ENCODE results near the gene ATP8A2. TPM values are rescaled to one million over a fixed set of nuclear protein-coding genes. Genes with fewer than 3 reads are reported as not detected.

Gene ATP8A2
- total and polyA plus RNA-seq, 2 of the 4 experiments (the other 2 are of a cell fraction): 0.02 to 0.18 TPM

- ATAC-seq (ENCODE audit: low read depth) (no peak), DNase-seq (no peak)
- no peak overlapping the region for H2AK9ac ChIP-seq (replicated peaks; ENCODE audit: low read depth, low read length, poor library complexity)
- no peak overlapping the region for H3K4me2 ChIP-seq (ENCODE audit: low read depth, low read length)
- no CpG with 5 or more reads among the region's 2 CpGs for WGBS, 2 experiments (ENCODE audit: extremely low coverage in 2 of 2, insufficient read length in 1 of 2)
- no peaks in the 10 kb centered on the region; the same call in 1 of the 2 replicates for H3K9me3 ChIP-seq (ENCODE audit: control insufficient read depth, insufficient read depth, low read length)
- H3K18ac ChIP-seq (ENCODE audit: low read depth, low read length): no peak overlapping the region
- no peak overlapping the region for H3K9ac ChIP-seq (ENCODE audit: low read depth, low read length)
- H3K79me1 ChIP-seq (ENCODE audit: low read depth in 1 of 2, low read length in 2 of 2): no peaks in the 10 kb centered on the region
- dilution Hi-C loops (cut with HindIII; ENCODE audit: low sequenced_read_pairs, unreplicated experiment) (no loop called here), intact Hi-C loops (cut with micrococcal nuclease) (no loop called here), in situ Hi-C loops (cut with MboI; ENCODE audit: low sequenced_read_pairs) (no loop called here)
- no peak overlapping the region for H4K8ac ChIP-seq (ENCODE audit: low read depth in 2 of 2, low read length in 2 of 2)
- no peak overlapping the region for H2AFZ ChIP-seq (replicated peaks; ENCODE audit: low read length, poor library complexity)
- H4K91ac ChIP-seq (ENCODE audit: insufficient read depth, low read depth, low read length): no peak overlapping the region
- no peak overlapping the region for H3K27ac ChIP-seq (ENCODE audit: insufficient read depth, low read length)
- H2BK120ac ChIP-seq (ENCODE audit: low read depth, low read length): no peak overlapping the region
- no TSS peak for BruUV-seq (replicated peaks)
- ChIA-PET CTCF (no interaction called here), POLR2A (ENCODE audit: unreplicated experiment) (no interaction called here)
- H3K9me1 ChIP-seq (ENCODE audit: insufficient read depth, low read length): no peaks in the 10 kb centered on the region
- H2BK5ac ChIP-seq (ENCODE audit: low read depth, low read length, poor library complexity, severe bottlenecking): no peak overlapping the region
- no peak overlapping the region for H2AK5ac ChIP-seq (ENCODE audit: low read depth, low read length)
- H2BK20ac ChIP-seq (ENCODE audit: low read depth, low read length): no peak overlapping the region
- no peak overlapping the region for H3K56ac ChIP-seq (ENCODE audit: extremely low read depth, insufficient read depth, low read length)
- no peak overlapping the region for H2BK15ac ChIP-seq (ENCODE audit: low read depth, low read length)
- no peak overlapping the region for H3K14ac ChIP-seq (replicated peaks; ENCODE audit: low read depth, low read length)
- no peaks in the 10 kb centered on the region for H3K4me1 ChIP-seq (ENCODE audit: control insufficient read depth, insufficient read depth, low read length)
- no peaks in the 10 kb centered on the region for H3K36me3 ChIP-seq (ENCODE audit: control insufficient read depth, insufficient read depth, low read length)
- H3K23ac ChIP-seq (ENCODE audit: low read depth, low read length): no peak overlapping the region
- no peak overlapping the region for H4K5ac ChIP-seq (ENCODE audit: low read depth, low read length)
- no peaks in the 10 kb centered on the region for H4K20me1 ChIP-seq (ENCODE audit: insufficient read depth, low read length)
- no peak for TF ChIP-seq BHLHE40 (IDR thresholded peaks at IDR 0.05; ENCODE audit: low read depth, low read length)
- no peak for TF ChIP-seq RAD21 (IDR thresholded peaks at IDR 0.05; ENCODE audit: low read length)
- no peak for TF ChIP-seq CEBPB (IDR thresholded peaks at IDR 0.05; ENCODE audit: low read depth, low read length)
- no peak for TF ChIP-seq RCOR1 (IDR thresholded peaks at IDR 0.05; ENCODE audit: insufficient replicate concordance, low read length)
- TF ChIP-seq RFX5 (IDR thresholded peaks at IDR 0.05; ENCODE audit: low read depth, low read length): no peak
- TF ChIP-seq MAZ (IDR thresholded peaks at IDR 0.05; ENCODE audit: borderline replicate concordance, low read depth, low read length): no peak
- no peak for TF ChIP-seq NFE2L2 (IDR thresholded peaks at IDR 0.05; ENCODE audit: low read depth, low read length)
- no peak for TF ChIP-seq CTCF (conservative IDR thresholded peaks at IDR 0.05; ENCODE audit: low read depth, low read length)
- no peak for TF ChIP-seq MXI1 (IDR thresholded peaks at IDR 0.05; ENCODE audit: borderline replicate concordance, low read depth, low read length)
- no peak for TF ChIP-seq POLR2A (IDR thresholded peaks at IDR 0.05; ENCODE audit: low read depth, low read length)
- TF ChIP-seq MAFK (IDR thresholded peaks at IDR 0.05; ENCODE audit: low read depth, low read length): no peak
- no peak for TF ChIP-seq SMC3 (IDR thresholded peaks at IDR 0.05; ENCODE audit: low read depth, low read length)
- no peak for TF ChIP-seq CHD1 (IDR thresholded peaks at IDR 0.05; ENCODE audit: low read depth, low read length)
- H3K4ac ChIP-seq (ENCODE audit: low read depth, low read length): no peak overlapping the region
- H3K27me3 ChIP-seq (ENCODE audit: control insufficient read depth, insufficient read depth, low read length): no peaks in the 10 kb centered on the region
- no peak overlapping the region for H3K4me3 ChIP-seq (ENCODE audit: insufficient read depth, low read depth, low read length)
Measured at GRCh38 chr13:25677956-25678355, 306.2 kb downstream of the ATP8A2 start.
